Naive thymus-derived CD4-positive, alpha-beta T cell (primary cell): ENCODE results near the gene CACNA2D4. TPM values are rescaled to one million over a fixed set of nuclear protein-coding genes. Genes with fewer than 3 reads are reported as not detected.

Experiments used
- ATAC-seq: fragments of 150-1000 bp; cut with Tn5 transposase; 2 replicates; pipeline ENCODE4 v1.10.0; 2021; ENCODE audit warnings: mild to moderate bottlenecking, moderate library complexity
- CTCF ChIA-PET: fragments of 350-600 bp; sonication (Branson Sonifier 250); formaldehyde crosslinking; loops from one replicate; lab custom pipeline; 2021; ENCODE audit warnings: antibody characterized with exemption; lab: Charles Lee
- POLR2A ChIA-PET: fragments of 350-600 bp; sonication (Branson Sonifier 250); formaldehyde crosslinking; loops from one replicate; lab custom pipeline; 2021; ENCODE audit warnings: antibody characterized with exemption, inconsistent platforms; lab: Charles Lee
- DNase-seq, 9 donors: peaks; one replicate each; pipeline versions ENCODE4 v3.0.0 to v3.0.0-alpha.2; 2020 to 2022; ENCODE audit warnings: mixed read lengths in 1 of 9
- H3K27ac ChIP-seq: one replicate; pipeline ENCODE4 v1.7.0; 2013; ENCODE audit warnings: mild to moderate bottlenecking, low read depth, low read length, moderate library complexity
- H3K27me3 ChIP-seq, 2 donors: one replicate each; pipeline ENCODE4 v1.7.0; 2013; ENCODE audit warnings: low read length in 2 of 2, mild to moderate bottlenecking in 2 of 2, moderate library complexity in 2 of 2; ENCODE audit not compliant: control insufficient read depth in 2 of 2, insufficient read depth in 2 of 2
- H3K36me3 ChIP-seq, 3 experiments: 1 replicate in 2 of 3; 2 replicates in 1 of 3; pipeline ENCODE4 v1.7.0; 2013; ENCODE audit warnings: low read length in 3 of 3, mild to moderate bottlenecking in 3 of 3, moderate library complexity in 1 of 3; ENCODE audit not compliant: insufficient read depth in 3 of 3, control insufficient read depth in 2 of 3
- H3K4me1 ChIP-seq, 2 donors: one replicate each; pipeline ENCODE4 v1.7.0; 2013; ENCODE audit warnings: low read length in 2 of 2, mild to moderate bottlenecking in 2 of 2, moderate library complexity in 1 of 2; ENCODE audit not compliant: control insufficient read depth in 2 of 2, insufficient read depth in 2 of 2
- H3K4me3 ChIP-seq: 2 replicates; pipeline ENCODE4 v1.7.0; 2013; ENCODE audit warnings: mild to moderate bottlenecking, low read length
- H3K9me3 ChIP-seq, 3 experiments: 1 replicate in 2 of 3; 2 replicates in 1 of 3; pipeline ENCODE4 v1.7.0; 2013; ENCODE audit warnings: low read length in 3 of 3; ENCODE audit not compliant: control insufficient read depth in 2 of 3
- H3K27ac Mint-ChIP-seq, 9 donors: one replicate each; pipeline ENCODE4 v1.8.0; 2020 to 2022; ENCODE audit warnings: mixed read lengths in 9 of 9, mild to moderate bottlenecking in 8 of 9, moderate library complexity in 5 of 9, inconsistent platforms in 2 of 9
- H3K27me3 Mint-ChIP-seq, 5 donors: one replicate each; pipeline ENCODE4 v1.8.0; 2021 to 2022; ENCODE audit warnings: mixed read lengths in 5 of 5, mild to moderate bottlenecking in 1 of 5
- H3K36me3 Mint-ChIP-seq, 5 donors: one replicate each; pipeline ENCODE4 v1.8.0; 2020 to 2022; ENCODE audit warnings: mixed read lengths in 5 of 5, mild to moderate bottlenecking in 3 of 5, inconsistent platforms in 1 of 5
- H3K4me1 Mint-ChIP-seq, 7 donors: one replicate each; pipeline ENCODE4 v1.8.0; 2020 to 2022; ENCODE audit warnings: mixed read lengths in 7 of 7, mild to moderate bottlenecking in 3 of 7, inconsistent platforms in 1 of 7
- H3K4me3 Mint-ChIP-seq, 10 donors: one replicate each; pipeline ENCODE4 v1.8.0; 2020 to 2022; ENCODE audit warnings: mild to moderate bottlenecking in 10 of 10, mixed read lengths in 10 of 10, moderate library complexity in 6 of 10, inconsistent platforms in 2 of 10
- H3K9me3 Mint-ChIP-seq, 11 donors: one replicate each; pipeline ENCODE4 v1.8.0; 2020 to 2022; ENCODE audit warnings: mixed read lengths in 11 of 11, mild to moderate bottlenecking in 4 of 11, inconsistent platforms in 1 of 11, moderate library complexity in 1 of 11
- intact Hi-C, 2 donors: fragments of 100-400 bp; cut with micrococcal nuclease; formaldehyde crosslinking; loops; one replicate each; pipeline ENCODE4 v1.15.1; 2023
- polyA plus RNA-seq, 2 donors: library from polyadenylated mRNA; unstranded; fragments of 300-500 nt; fragmentation: Illumina TruSeq; gene quantifications; one replicate each; pipeline ENCODE4 v1.2.3, GENCODE V29; 2021
- total RNA-seq, 6 experiments: library from RNA in 5 of 6; stranded (reverse) in 5 of 6; gene quantifications; 1 replicate in 5 of 6; 2 replicates in 1 of 6; pipeline ENCODE4 v1.2.3 and lab custom pipeline; 2021 to 2026

Gene CACNA2D4
- total and polyA plus RNA-seq, 7 experiments from 2014 or later: 4.9 to 23.4 (median 9.5) TPM

GRCh38 chr12:1801303-1801975, 117.0 kb downstream of the CACNA2D4 start:
- intact Hi-C loops: no loop called here
- Mint-ChIP-seq H3K36me3 (no peaks in the 10 kb centered on the region), H3K4me3 (peak overlapping the region in 1 of 10 donors; percentile 38), H3K9me3 (peaks cover 0 to 5% (median 0%) of the 10 kb centered on the region in 11 donors), H3K27ac (peak overlapping the region in 1 of 9 donors; percentile 65), H3K4me1 (peaks cover 3 to 11% (median 7%) of the 10 kb centered on the region in 7 donors), H3K27me3 (no peaks in the 10 kb centered on the region)
- H3K9me3 ChIP-seq: no peaks in the 10 kb centered on the region
- ATAC-seq: no peak
- H3K4me3 ChIP-seq: no peak overlapping the region
- no peaks in the 10 kb centered on the region for H3K36me3 ChIP-seq
- DNase-seq: no peak
- no peak overlapping the region for H3K27ac ChIP-seq
- ChIA-PET CTCF (interaction anchor here (0.7 kb wide), 1 partner anchor 138 kb away, joined by 4 read pairs; no protein-coding TSS in a partner anchor), POLR2A (no interaction called here)
- peaks cover 6 to 7% of the 10 kb centered on the region in 2 donors for H3K4me1 ChIP-seq
- no peaks in the 10 kb centered on the region for H3K27me3 ChIP-seq

- Histone ChIP-seq H3K4me1 (peaks cover 7 to 9% of the 10 kb centered on the region in 2 donors), H3K9me3 (no peaks in the 10 kb centered on the region), H3K27ac (no peak overlapping the region), H3K4me3 (no peak overlapping the region), H3K36me3 (no peaks in the 10 kb centered on the region), H3K27me3 (no peaks in the 10 kb centered on the region)
- ATAC-seq (no peak), DNase-seq (no peak)
- Mint-ChIP-seq H3K36me3 (no peaks in the 10 kb centered on the region), H3K27ac (peak overlapping the region in 3 of 9 donors; percentile 47 to 62 (median 56)), H3K4me1 (peaks cover 5 to 17% (median 14%) of the 10 kb centered on the region in 7 donors), H3K4me3 (no peak overlapping the region), H3K27me3 (no peaks in the 10 kb centered on the region), H3K9me3 (peaks cover 0 to 5% (median 0%) of the 10 kb centered on the region in 11 donors)
- ChIA-PET CTCF (interaction anchor here (1.7 to 10.6 kb wide), 2 partner anchors 10 to 140 kb away, joined by 5 to 152 read pairs; no protein-coding TSS in a partner anchor), POLR2A (no interaction called here)
- intact Hi-C loops: no loop called here
Observed at GRCh38 chr12:1800401-1801302, 117.8 kb downstream of the CACNA2D4 start.

GRCh38 chr12:1799882-1800400, 118.5 kb downstream of the CACNA2D4 start:
- Mint-ChIP-seq H3K27ac (peak overlapping the region in 5 of 9 donors; percentile 30 to 86 (median 62)), H3K27me3 (no peaks in the 10 kb centered on the region), H3K4me1 (peaks cover 5 to 17% (median 12%) of the 10 kb centered on the region in 7 donors), H3K36me3 (no peaks in the 10 kb centered on the region), H3K4me3 (peak overlapping the region in 1 of 10 donors; percentile 21), H3K9me3 (peaks cover 0 to 5% (median 0%) of the 10 kb centered on the region in 11 donors)
- CTCF ChIA-PET: interaction anchor here (1.1 to 10.6 kb wide), 3 partner anchors 9 to 141 kb away, joined by 4 to 152 read pairs (median 5); no protein-coding TSS in a partner anchor
- Histone ChIP-seq H3K27me3 (no peaks in the 10 kb centered on the region), H3K4me3 (no peak overlapping the region), H3K4me1 (peaks cover 6 to 10% of the 10 kb centered on the region in 2 donors), H3K36me3 (no peaks in the 10 kb centered on the region), H3K9me3 (no peaks in the 10 kb centered on the region), H3K27ac (no peak overlapping the region)
- POLR2A ChIA-PET: interaction anchor here (1.4 kb wide), 1 partner anchor 140 kb away, joined by 3 read pairs; no protein-coding TSS in a partner anchor
- ATAC-seq (no peak), DNase-seq (no peak)
- intact Hi-C loops: loop anchor here in 1 of 2 donors (5.0 kb wide), 2 partner anchors 252 to 782 kb away; partner anchors contain the start of gene CACNA1C

DNA sequence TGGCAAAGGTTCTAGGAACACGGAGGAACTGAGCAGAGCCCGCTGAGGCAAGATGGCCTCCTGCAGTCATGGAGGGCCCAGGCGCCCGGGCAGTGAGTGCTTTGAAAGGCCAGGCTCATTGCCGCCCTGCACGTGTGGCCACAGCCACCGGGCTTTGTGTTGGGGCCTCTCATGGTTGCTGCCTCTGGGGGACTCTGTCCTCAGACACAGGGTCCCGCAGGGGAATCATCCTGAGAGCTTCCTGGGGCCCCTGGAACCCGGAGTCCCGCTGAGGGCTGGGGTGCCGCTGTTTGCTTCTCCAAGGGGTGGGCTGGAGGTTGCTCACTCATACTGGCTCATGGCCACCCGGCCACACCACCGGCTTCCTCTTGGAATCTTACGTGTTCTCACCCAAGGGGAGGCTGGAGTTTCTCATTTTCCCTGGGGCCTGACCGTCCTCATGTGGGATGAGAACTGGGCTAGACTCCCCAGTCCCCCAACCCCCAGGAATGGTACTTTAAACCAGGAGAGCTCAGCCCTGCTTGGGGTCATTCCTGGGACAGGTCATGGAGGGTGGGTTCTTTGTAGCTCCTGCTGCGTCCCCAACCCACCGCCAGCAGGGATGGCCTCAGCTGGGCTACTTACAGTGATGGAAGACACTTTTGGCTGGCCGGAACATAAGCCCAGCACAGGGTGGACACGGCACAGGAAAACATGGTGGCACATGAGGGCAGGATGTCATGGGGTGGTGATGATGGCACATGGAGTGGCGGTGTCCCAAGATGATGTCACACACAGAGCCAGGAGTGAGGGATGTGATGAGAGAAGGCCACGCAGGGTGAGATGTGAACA, 119.2 kb downstream of the CACNA2D4 start:
- intact Hi-C loops: loop anchor here in 1 of 2 donors (5.0 kb wide), 2 partner anchors 253 to 783 kb away; partner anchors contain the start of gene CACNA1C
- peaks cover 0 to under 1% (median 0%) of the 10 kb centered on the region in 11 donors for H3K9me3 Mint-ChIP-seq
- H3K27me3 Mint-ChIP-seq: no peaks in the 10 kb centered on the region
- H3K4me1 Mint-ChIP-seq: peaks cover 0 to 12% (median 8%) of the 10 kb centered on the region in 7 donors
- no peaks in the 10 kb centered on the region for H3K36me3 ChIP-seq
- ChIA-PET POLR2A (interaction anchor here (1.4 kb wide), 1 partner anchor 141 kb away, joined by 3 read pairs; no protein-coding TSS in a partner anchor), CTCF (interaction anchor here (1.1 to 10.6 kb wide), 3 partner anchors 8 to 141 kb away, joined by 4 to 152 read pairs (median 5); no protein-coding TSS in a partner anchor)
- peak overlapping the region in 8 of 9 donors; percentile 42 to 86 (median 50) for H3K27ac Mint-ChIP-seq
- no peak overlapping the region for H3K27ac ChIP-seq
- no peak for ATAC-seq
- H3K4me1 ChIP-seq: peaks cover 0 to 5% of the 10 kb centered on the region in 2 donors
- no peak overlapping the region for H3K4me3 ChIP-seq
- no peaks in the 10 kb centered on the region for H3K9me3 ChIP-seq
- H3K36me3 Mint-ChIP-seq: no peaks in the 10 kb centered on the region
- H3K27me3 ChIP-seq: no peaks in the 10 kb centered on the region
- DNase-seq: no peak
- H3K4me3 Mint-ChIP-seq: no peak overlapping the region

DNA sequence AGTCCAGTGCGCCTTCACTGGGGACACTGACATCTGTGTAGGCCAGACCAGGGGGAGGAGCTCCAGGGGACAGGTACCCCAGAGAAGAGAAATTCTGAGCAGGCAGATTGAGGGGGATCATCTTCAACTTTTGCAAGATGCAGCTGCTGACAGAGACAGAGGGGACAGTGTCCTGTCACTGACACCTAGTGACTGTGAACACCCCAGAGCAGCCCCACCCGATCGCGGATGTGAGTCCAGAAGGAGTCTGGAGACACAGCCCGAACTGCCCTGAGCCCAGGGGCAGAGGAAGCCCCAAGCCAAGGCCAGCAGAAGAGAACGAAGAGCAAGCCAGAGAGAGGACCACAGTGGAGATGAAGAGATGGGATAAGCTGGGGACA, 119.8 kb downstream of the CACNA2D4 start:
- no peak overlapping the region for H3K4me3 ChIP-seq
- Mint-ChIP-seq H3K4me1 (peaks cover 0 to 11% (median 7%) of the 10 kb centered on the region in 7 donors), H3K27me3 (no peaks in the 10 kb centered on the region), H3K9me3 (no peaks in the 10 kb centered on the region), H3K27ac (peak overlapping the region in 7 of 9 donors; percentile 18 to 85 (median 45)), H3K36me3 (no peaks in the 10 kb centered on the region), H3K4me3 (no peak overlapping the region)
- ChIA-PET CTCF (interaction anchor here (10.6 kb wide), 1 partner anchor 142 kb away, joined by 152 read pairs; no protein-coding TSS in a partner anchor), POLR2A (interaction anchor here (1.4 kb wide), 1 partner anchor 141 kb away, joined by 3 read pairs; no protein-coding TSS in a partner anchor)
- no peaks in the 10 kb centered on the region for H3K9me3 ChIP-seq
- intact Hi-C loops: loop anchor here in 1 of 2 donors (5.0 kb wide), 2 partner anchors 254 to 784 kb away; partner anchors contain the start of gene CACNA1C
- no peaks in the 10 kb centered on the region for H3K27me3 ChIP-seq
- H3K27ac ChIP-seq: no peak overlapping the region
- H3K4me1 ChIP-seq: peaks cover 0 to 5% of the 10 kb centered on the region in 2 donors
- DNase-seq (no peak), ATAC-seq (no peak)
- H3K36me3 ChIP-seq: no peaks in the 10 kb centered on the region
